ENCODE data around the gene AGRN. TPM values are rescaled to one million over a fixed set of nuclear protein-coding genes. Genes with fewer than 3 reads are reported as not detected.
A peak's percentile ranks its signal among the peaks of the same experiment; 100 is the strongest.

AGRN gene
- total and polyA plus RNA-seq, 5 donors from 2014 or later = 0.06 to 4.2 (median 0.29) TPM; not detected in 1

- no peaks in the 10 kb centered on the region for H3K36me3 Mint-ChIP-seq
- no peaks in the 10 kb centered on the region for H3K4me1 ChIP-seq (ENCODE audit: control insufficient read depth, insufficient read depth, low read length, poor library complexity, severe bottlenecking)
- H3K27me3 ChIP-seq (ENCODE audit: control insufficient read depth, insufficient read depth, low read length) = no peaks in the 10 kb centered on the region
- H3K36me3 ChIP-seq (ENCODE audit: control insufficient read depth, insufficient read depth, low read length) = no peaks in the 10 kb centered on the region
- ATAC-seq (ENCODE audit: low read depth in 2 of 2) (no peak), DNase-seq (no peak)
- no peak overlapping the region for H3K27ac ChIP-seq (ENCODE audit: insufficient read depth, low read length, poor library complexity, severe bottlenecking)
- H3K4me1 Mint-ChIP-seq = peaks cover 0 to 3% (median 0%) of the 10 kb centered on the region in 4 donors
- H3K4me3 ChIP-seq (ENCODE audit: low read depth, low read length) = no peak overlapping the region
- H3K27ac Mint-ChIP-seq = peak overlapping the region in 1 of 3 donors; percentile 71
- no peak overlapping the region for H3K4me3 Mint-ChIP-seq
- H3K9me3 ChIP-seq (ENCODE audit: control insufficient read depth in 2 of 2, low read length in 2 of 2) = no peaks in the 10 kb centered on the region
- H3K27me3 Mint-ChIP-seq = no peaks in the 10 kb centered on the region
- no peaks in the 10 kb centered on the region for H3K9me3 Mint-ChIP-seq
Observed at GRCh38 chr1:1088801-1089680, 69.1 kb downstream of the AGRN start.

- Histone ChIP-seq H3K36me3 (ENCODE audit: control insufficient read depth, insufficient read depth, low read length) (no peaks in the 10 kb centered on the region), H3K4me1 (ENCODE audit: control insufficient read depth, insufficient read depth, low read length, poor library complexity, severe bottlenecking) (no peaks in the 10 kb centered on the region), H3K27ac (ENCODE audit: insufficient read depth, low read length, poor library complexity, severe bottlenecking) (no peak overlapping the region), H3K27me3 (ENCODE audit: control insufficient read depth, insufficient read depth, low read length) (no peaks in the 10 kb centered on the region), H3K9me3 (ENCODE audit: control insufficient read depth in 2 of 2, low read length in 2 of 2) (no peaks in the 10 kb centered on the region), H3K4me3 (ENCODE audit: low read depth, low read length) (no peak overlapping the region)
- Mint-ChIP-seq H3K4me1 (peaks cover 0 to 3% (median 0%) of the 10 kb centered on the region in 4 donors), H3K4me3 (no peak overlapping the region), H3K36me3 (no peaks in the 10 kb centered on the region), H3K9me3 (no peaks in the 10 kb centered on the region), H3K27ac (no peak overlapping the region), H3K27me3 (no peaks in the 10 kb centered on the region)
- no peak for DNase-seq
- ATAC-seq (ENCODE audit: low read depth in 2 of 2) = no peak
Observed at GRCh38 chr1:1089731-1090423, 70.0 kb downstream of the AGRN start.

- no peaks in the 10 kb centered on the region for H3K4me1 ChIP-seq (ENCODE audit: control insufficient read depth, insufficient read depth, low read length, poor library complexity, severe bottlenecking)
- H3K27me3 Mint-ChIP-seq = no peaks in the 10 kb centered on the region
- H3K27ac ChIP-seq (ENCODE audit: insufficient read depth, low read length, poor library complexity, severe bottlenecking) = no peak overlapping the region
- H3K27ac Mint-ChIP-seq = no peak overlapping the region
- no peak overlapping the region for H3K4me3 ChIP-seq (ENCODE audit: low read depth, low read length)
- no peak for ATAC-seq (ENCODE audit: low read depth in 2 of 2)
- no peaks in the 10 kb centered on the region for H3K27me3 ChIP-seq (ENCODE audit: control insufficient read depth, insufficient read depth, low read length)
- H3K4me1 Mint-ChIP-seq = peaks cover 0 to 3% (median 0%) of the 10 kb centered on the region in 4 donors
- H3K36me3 Mint-ChIP-seq = no peaks in the 10 kb centered on the region
- H3K9me3 ChIP-seq (ENCODE audit: control insufficient read depth in 2 of 2, low read length in 2 of 2) = no peaks in the 10 kb centered on the region
- no peak for DNase-seq
- no peak overlapping the region for H3K4me3 Mint-ChIP-seq
- no peaks in the 10 kb centered on the region for H3K36me3 ChIP-seq (ENCODE audit: control insufficient read depth, insufficient read depth, low read length)
- H3K9me3 Mint-ChIP-seq = no peaks in the 10 kb centered on the region
Observed at GRCh38 chr1:1090424-1091343, 70.8 kb downstream of the AGRN start.

- Histone ChIP-seq H3K4me1 (ENCODE audit: control insufficient read depth, insufficient read depth, low read length, poor library complexity, severe bottlenecking) (no peaks in the 10 kb centered on the region), H3K4me3 (ENCODE audit: low read depth, low read length) (no peak overlapping the region), H3K27ac (ENCODE audit: insufficient read depth, low read length, poor library complexity, severe bottlenecking) (no peak overlapping the region), H3K27me3 (ENCODE audit: control insufficient read depth, insufficient read depth, low read length) (no peaks in the 10 kb centered on the region), H3K36me3 (ENCODE audit: control insufficient read depth, insufficient read depth, low read length) (no peaks in the 10 kb centered on the region), H3K9me3 (ENCODE audit: control insufficient read depth in 2 of 2, low read length in 2 of 2) (no peaks in the 10 kb centered on the region)
- DNase-seq (no peak), ATAC-seq (ENCODE audit: low read depth in 2 of 2) (peak in 1 of 2 donors; percentile 9)
- peaks cover 0 to 3% (median 0%) of the 10 kb centered on the region in 4 donors for H3K4me1 Mint-ChIP-seq
- H3K27ac Mint-ChIP-seq = no peak overlapping the region
- no peaks in the 10 kb centered on the region for H3K36me3 Mint-ChIP-seq
- H3K4me3 Mint-ChIP-seq = no peak overlapping the region
- H3K27me3 Mint-ChIP-seq = no peaks in the 10 kb centered on the region
- H3K9me3 Mint-ChIP-seq = no peaks in the 10 kb centered on the region
Observed at GRCh38 chr1:1091344-1092148, 71.6 kb downstream of the AGRN start.

GRCh38 chr1:1092149-1092855 is 72.4 kb downstream of the AGRN start:
- no peak overlapping the region for H3K27ac Mint-ChIP-seq
- no peaks in the 10 kb centered on the region for H3K9me3 Mint-ChIP-seq
- H3K4me1 ChIP-seq (ENCODE audit: control insufficient read depth, insufficient read depth, low read length, poor library complexity, severe bottlenecking) = no peaks in the 10 kb centered on the region
- H3K4me3 ChIP-seq (ENCODE audit: low read depth, low read length) = no peak overlapping the region
- peaks cover 0 to 1% (median 0%) of the 10 kb centered on the region in 4 donors for H3K4me1 Mint-ChIP-seq
- no peaks in the 10 kb centered on the region for H3K36me3 Mint-ChIP-seq
- H3K27me3 Mint-ChIP-seq = no peaks in the 10 kb centered on the region
- no peak for DNase-seq
- no peaks in the 10 kb centered on the region for H3K27me3 ChIP-seq (ENCODE audit: control insufficient read depth, insufficient read depth, low read length)
- no peaks in the 10 kb centered on the region for H3K36me3 ChIP-seq (ENCODE audit: control insufficient read depth, insufficient read depth, low read length)
- H3K4me3 Mint-ChIP-seq = no peak overlapping the region
- no peak overlapping the region for H3K27ac ChIP-seq (ENCODE audit: insufficient read depth, low read length, poor library complexity, severe bottlenecking)
- no peaks in the 10 kb centered on the region for H3K9me3 ChIP-seq (ENCODE audit: control insufficient read depth in 2 of 2, low read length in 2 of 2)
- ATAC-seq (ENCODE audit: low read depth in 2 of 2) = no peak

- no peaks in the 10 kb centered on the region for H3K36me3 ChIP-seq (ENCODE audit: control insufficient read depth, insufficient read depth, low read length)
- peaks cover 0 to 1% (median 0%) of the 10 kb centered on the region in 4 donors for H3K4me1 Mint-ChIP-seq
- H3K27me3 ChIP-seq (ENCODE audit: control insufficient read depth, insufficient read depth, low read length) = no peaks in the 10 kb centered on the region
- DNase-seq (no peak), ATAC-seq (ENCODE audit: low read depth in 2 of 2) (no peak)
- H3K9me3 ChIP-seq (ENCODE audit: control insufficient read depth in 2 of 2, low read length in 2 of 2) = no peaks in the 10 kb centered on the region
- no peak overlapping the region for H3K4me3 ChIP-seq (ENCODE audit: low read depth, low read length)
- H3K27me3 Mint-ChIP-seq = no peaks in the 10 kb centered on the region
- no peak overlapping the region for H3K4me3 Mint-ChIP-seq
- no peaks in the 10 kb centered on the region for H3K9me3 Mint-ChIP-seq
- H3K36me3 Mint-ChIP-seq = no peaks in the 10 kb centered on the region
- H3K4me1 ChIP-seq (ENCODE audit: control insufficient read depth, insufficient read depth, low read length, poor library complexity, severe bottlenecking) = no peaks in the 10 kb centered on the region
- no peak overlapping the region for H3K27ac ChIP-seq (ENCODE audit: insufficient read depth, low read length, poor library complexity, severe bottlenecking)
- peak overlapping the region in 1 of 3 donors; percentile 79 for H3K27ac Mint-ChIP-seq
Observed at GRCh38 chr1:1092894-1093609, 73.1 kb downstream of the AGRN start.

Measured in CD4-positive, CD25-positive, alpha-beta regulatory T cell (primary cell).